Activated CD8-positive, alpha-beta T cell treated with anti-CD3 and anti-CD28 coated beads for 36 hours (primary cell): ENCODE data around the gene HS3ST2. TPM values are rescaled to one million over a fixed set of nuclear protein-coding genes. Genes with fewer than 3 reads are reported as not detected.

Experiments
- ATAC-seq: fragments of 200-7000 bp; cut with Tn5 transposase; one replicate; pipeline ENCODE4 v1.10.0; 2021; ENCODE audit warnings: mild to moderate bottlenecking, moderate library complexity
- CTCF ChIA-PET: fragments of 350-600 bp; sonication (Branson Sonifier 250); formaldehyde crosslinking; loops from one replicate; lab custom pipeline; 2021; ENCODE audit warnings: antibody characterized with exemption; lab: Charles Lee
- POLR2A ChIA-PET: fragments of 350-600 bp; sonication (Branson Sonifier 250); formaldehyde crosslinking; loops from one replicate; lab custom pipeline; 2021; ENCODE audit warnings: antibody characterized with exemption; lab: Charles Lee
- DNase-seq: peaks from one replicate; pipeline ENCODE4 v3.0.0-alpha.2; 2020
- H3K27ac Mint-ChIP-seq: one replicate; pipeline ENCODE4 v1.8.0; 2021; ENCODE audit warnings: mild to moderate bottlenecking, mixed read lengths
- H3K27me3 Mint-ChIP-seq: one replicate; pipeline ENCODE4 v1.8.0; 2021; ENCODE audit warnings: mixed read lengths
- H3K36me3 Mint-ChIP-seq: one replicate; pipeline ENCODE4 v1.8.0; 2021; ENCODE audit warnings: low read depth, mixed read lengths
- H3K4me1 Mint-ChIP-seq: one replicate; pipeline ENCODE4 v1.8.0; 2021; ENCODE audit warnings: low read depth, mixed read lengths
- H3K4me3 Mint-ChIP-seq: one replicate; pipeline ENCODE4 v1.8.0; 2021; ENCODE audit warnings: mild to moderate bottlenecking, moderate library complexity, mixed read lengths
- H3K9me3 Mint-ChIP-seq: one replicate; pipeline ENCODE4 v1.8.0; 2021; ENCODE audit warnings: mixed read lengths
- CTCF ChIP-seq: fragments of 200-600 bp; IDR thresholded peaks from one replicate; pipeline ENCODE4 v1.8.0; 2022; ENCODE audit warnings: antibody characterized with exemption, mild to moderate bottlenecking
- intact Hi-C: fragments of 100-400 bp; cut with micrococcal nuclease; formaldehyde crosslinking; loops from one replicate; pipeline ENCODE4 v1.10.0; 2022
- total RNA-seq, 2 experiments: library from RNA; stranded (reverse); gene quantifications; one replicate each; pipeline ENCODE4 v1.2.3, GENCODE V29; 2021

Gene HS3ST2
- total RNA-seq, 2 experiments from 2014 or later: not detected

- TF ChIP-seq CTCF: no peak
- no peak overlapping the region for H3K4me3 Mint-ChIP-seq
- H3K27me3 Mint-ChIP-seq: peaks cover 7% of the 10 kb centered on the region
- no peaks in the 10 kb centered on the region for H3K9me3 Mint-ChIP-seq
- no peaks in the 10 kb centered on the region for H3K4me1 Mint-ChIP-seq
- intact Hi-C loops: no loop called here
- ATAC-seq (no peak), DNase-seq (no peak)
- H3K36me3 Mint-ChIP-seq: no peaks in the 10 kb centered on the region
- ChIA-PET POLR2A (no interaction called here), CTCF (no interaction called here)
- no peak overlapping the region for H3K27ac Mint-ChIP-seq
These were observed 46.0 kb downstream of the HS3ST2 start for GRCh38 chr16:22859925-22860324.

- Mint-ChIP-seq H3K27me3 (peaks cover 9% of the 10 kb centered on the region), H3K36me3 (no peaks in the 10 kb centered on the region), H3K4me1 (no peaks in the 10 kb centered on the region), H3K4me3 (no peak overlapping the region), H3K27ac (no peak overlapping the region), H3K9me3 (no peaks in the 10 kb centered on the region)
- TF ChIP-seq CTCF: no peak
- ChIA-PET POLR2A (no interaction called here), CTCF (interaction anchor here (0.9 to 1.3 kb wide), 2 partner anchors 35 to 38 kb away, joined by 3 to 4 read pairs; no protein-coding TSS in a partner anchor)
- intact Hi-C loops: no loop called here
- no peak for DNase-seq
- ATAC-seq: no peak
These were observed 47.6 kb downstream of the HS3ST2 start for GRCh38 chr16:22861580-22861979.

- Mint-ChIP-seq H3K27me3 (peaks cover 9% of the 10 kb centered on the region), H3K36me3 (no peaks in the 10 kb centered on the region), H3K9me3 (no peaks in the 10 kb centered on the region), H3K27ac (no peak overlapping the region), H3K4me3 (no peak overlapping the region), H3K4me1 (no peaks in the 10 kb centered on the region)
- intact Hi-C loops: no loop called here
- ATAC-seq: no peak
- no peak for TF ChIP-seq CTCF
- POLR2A ChIA-PET: no interaction called here
- CTCF ChIA-PET: interaction anchor here (1.3 kb wide), 1 partner anchor 37 kb away, joined by 4 read pairs; no protein-coding TSS in a partner anchor
- no peak for DNase-seq
These were observed 48.1 kb downstream of the HS3ST2 start for GRCh38 chr16:22862046-22862445.

GRCh38 chr16:22864375-22864774, 50.4 kb downstream of the HS3ST2 start:
- intact Hi-C loops: no loop called here
- H3K27ac Mint-ChIP-seq: no peak overlapping the region

More at GRCh38 chr16:22864375-22864774, 50.4 kb downstream of the HS3ST2 start:
- no peaks in the 10 kb centered on the region for H3K9me3 Mint-ChIP-seq
- ATAC-seq (no peak), DNase-seq (no peak)
- no peak overlapping the region for H3K4me3 Mint-ChIP-seq
- ChIA-PET POLR2A (no interaction called here), CTCF (no interaction called here)
- H3K36me3 Mint-ChIP-seq: no peaks in the 10 kb centered on the region
- peaks cover 9% of the 10 kb centered on the region for H3K27me3 Mint-ChIP-seq
- no peaks in the 10 kb centered on the region for H3K4me1 Mint-ChIP-seq
- TF ChIP-seq CTCF: no peak
